Right kidney (tissue), 9 donors: ENCODE measurements around the gene GASK1A.
"Not testable (repeated sequence)": the region's sequence is repeated elsewhere in the genome, so short reads cannot be mapped to it uniquely, and the experiment has no call there.

Experiments
- DNase-seq: peaks from one replicate; pipeline ENCODE4 v3.0.0-alpha.2; 2016
- long read RNA-seq, 8 donors: transcript quantifications; one replicate each; lab custom pipeline, GENCODE V29; 2026

Gene GASK1A
- long read RNA-seq, donor 1 = 0 reads
- long read RNA-seq, donor 2 = 0 reads
- long read RNA-seq, donor 3, partial matches to known transcripts = 0 of 1 reads
- long read RNA-seq, donor 3, other reads (novel, unspliced or antisense) = 0 of 1 reads
- long read RNA-seq, donor 4, partial matches to known transcripts = 0 of 1 reads
- long read RNA-seq, donor 4, other reads (novel, unspliced or antisense) = 0 of 1 reads
- long read RNA-seq, donor 5 = 0 reads
- long read RNA-seq, donor 6 = 0 reads
- long read RNA-seq, donor 7 = 0 reads
- long read RNA-seq, donor 8 = 0 reads

GRCh38 chr3:42979044-42979972, at the start of gene GASK1A:
GASK1A (plus strand) TSS chr3:42979311; CDS start chr3:42979643, 332 bp downstream.
- peak; percentile 82 for DNase-seq

DNA sequence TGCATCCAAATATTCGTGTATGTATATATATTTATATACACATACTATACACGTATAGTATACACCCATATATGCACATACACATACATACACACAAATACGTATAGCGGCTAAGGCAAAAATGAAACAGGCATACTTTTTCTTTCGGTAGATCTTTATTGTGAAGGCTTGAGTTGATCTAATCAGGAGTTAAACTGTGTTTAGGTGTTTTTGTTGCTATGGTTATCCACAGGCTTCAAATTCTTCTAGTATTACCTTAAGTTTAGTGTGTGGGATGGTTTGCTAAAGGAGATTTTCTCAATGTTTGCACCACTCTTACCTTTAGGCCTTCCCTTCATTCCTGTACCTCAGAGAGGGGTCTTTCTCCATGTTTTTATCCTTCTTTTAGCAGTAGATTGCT, 45.0 kb upstream of the GASK1A start:
- DNase-seq = no peak

DNA sequence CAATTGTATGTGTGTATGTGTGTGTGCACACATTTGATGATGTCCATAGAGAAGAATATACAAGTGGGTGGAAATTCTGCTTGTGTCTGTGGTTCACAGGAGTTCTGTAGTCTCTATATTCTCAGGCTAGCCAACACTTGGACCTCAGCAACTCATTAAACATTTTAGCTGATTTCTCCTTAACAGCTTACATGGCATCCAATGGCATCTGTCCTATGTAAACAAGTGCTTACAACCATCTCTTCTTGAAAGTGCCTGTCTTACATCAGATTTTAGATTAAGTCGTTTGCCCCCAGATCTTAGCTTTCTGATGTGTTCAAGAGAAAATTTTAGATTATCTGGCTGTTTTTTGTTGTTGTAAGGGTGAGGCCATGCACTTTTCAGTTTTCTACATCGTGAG, 44.2 kb upstream of the GASK1A start:
- DNase-seq = no peak

GRCh38 chr3:42935472-42935871, 43.6 kb upstream of the GASK1A start:
- no peak for DNase-seq

- peak; percentile 47 for DNase-seq
Measured at GRCh38 chr3:42936157-42936981, 42.7 kb upstream of the GASK1A start.

- no peak for DNase-seq
Measured at GRCh38 chr3:42937334-42937733, 41.8 kb upstream of the GASK1A start.

DNA sequence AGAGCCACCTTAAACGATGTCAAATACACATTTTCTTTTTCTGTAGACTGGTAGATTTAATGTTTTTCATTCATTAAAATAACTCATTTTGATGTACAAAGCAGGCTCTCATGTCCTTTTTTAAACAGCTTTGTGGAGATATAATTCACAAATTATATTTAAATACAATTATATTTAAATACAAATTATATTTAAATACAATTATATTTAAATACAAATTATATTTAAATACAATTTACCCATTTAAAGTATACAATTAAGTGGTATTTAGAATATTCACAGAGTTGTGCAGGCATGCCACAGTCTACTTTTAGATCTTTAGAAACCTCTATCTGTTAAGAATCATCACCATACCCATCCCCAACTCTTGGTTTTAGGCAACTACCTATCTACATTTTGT, 36.4 kb upstream of the GASK1A start:
- DNase-seq = no peak

DNA sequence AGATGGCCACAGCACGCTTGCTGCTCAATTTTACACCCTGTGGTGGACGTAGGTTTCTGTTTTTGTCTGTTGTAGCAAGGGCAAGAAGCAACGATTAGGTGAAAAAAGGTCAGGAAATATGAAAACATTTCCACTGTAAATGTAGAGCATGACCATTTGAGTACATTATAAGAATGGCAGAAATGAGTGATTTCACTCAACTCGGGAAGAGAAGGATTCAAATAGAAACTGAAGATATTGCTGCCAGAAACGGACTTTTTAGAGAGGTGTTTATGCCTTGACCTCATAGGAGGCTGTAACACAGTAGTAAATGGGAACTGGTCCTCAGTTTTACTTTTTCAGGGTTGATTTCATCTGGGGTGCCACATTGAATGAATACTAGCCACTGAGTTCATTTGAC, 33.1 kb upstream of the GASK1A start:
- no peak for DNase-seq

GRCh38 chr3:42957573-42957972, 21.5 kb upstream of the GASK1A start:
- no peak for DNase-seq

DNA sequence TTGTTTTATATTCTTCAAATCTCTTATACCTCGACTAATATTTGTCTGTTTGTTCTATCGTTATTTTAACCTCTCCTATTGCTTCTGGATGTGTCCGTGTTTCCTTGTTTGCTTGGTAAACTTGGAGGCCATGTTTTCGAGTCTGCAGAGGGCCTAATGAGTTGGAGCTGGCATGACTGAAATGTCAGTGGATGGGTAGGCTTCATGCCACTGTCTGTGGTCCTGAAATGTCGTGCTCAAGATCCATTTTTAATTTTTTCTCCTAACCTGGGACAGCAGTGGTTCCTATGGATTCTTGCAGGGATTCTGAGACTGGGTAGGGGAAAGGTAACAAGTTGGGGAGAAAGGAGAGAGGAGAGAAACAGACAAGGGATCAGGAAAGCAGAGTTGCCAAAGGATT, 18.8 kb upstream of the GASK1A start:
- DNase-seq = no peak

DNA sequence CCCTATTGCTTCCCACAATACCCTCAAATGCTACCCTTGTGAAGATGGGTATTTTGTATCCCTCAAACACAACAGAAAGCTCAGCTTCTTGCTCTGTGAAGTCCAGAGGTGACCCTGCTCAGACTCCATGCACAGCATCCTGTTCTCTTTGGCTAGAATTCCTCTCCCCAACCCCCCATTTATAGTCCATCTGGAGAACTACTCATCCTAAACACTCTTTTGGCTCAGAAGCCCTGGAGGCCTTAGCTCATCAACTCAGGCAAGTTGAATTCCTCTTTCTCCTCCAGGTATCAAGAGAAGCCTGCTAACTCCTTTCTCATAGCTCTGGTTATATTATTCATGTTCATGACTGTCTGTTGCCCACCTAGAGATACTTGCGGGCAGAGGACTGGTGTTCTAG, 18.3 kb upstream of the GASK1A start:
- DNase-seq = no peak

DNA sequence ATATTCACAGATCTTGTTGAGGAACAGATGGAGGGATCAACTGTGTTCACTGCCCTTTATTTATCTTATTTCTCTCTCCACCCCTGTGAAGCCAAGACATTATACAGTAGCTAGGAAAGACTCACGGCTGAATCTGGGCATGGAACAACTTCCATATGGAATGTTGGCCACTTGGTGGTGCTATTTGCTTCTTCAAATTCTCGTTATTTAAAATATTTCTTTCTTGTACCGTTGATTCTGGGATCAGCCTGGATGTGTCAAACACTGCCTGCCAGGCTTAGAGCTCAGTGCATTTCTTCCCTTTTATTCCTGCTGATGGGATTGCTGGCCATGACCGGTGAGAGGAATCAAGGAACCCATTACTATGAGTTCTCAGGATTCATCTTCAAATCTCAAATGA, 17.5 kb upstream of the GASK1A start:
- peak; percentile 12 for DNase-seq

GRCh38 chr3:42963269-42963668, 15.8 kb upstream of the GASK1A start:
- DNase-seq = no peak

DNA sequence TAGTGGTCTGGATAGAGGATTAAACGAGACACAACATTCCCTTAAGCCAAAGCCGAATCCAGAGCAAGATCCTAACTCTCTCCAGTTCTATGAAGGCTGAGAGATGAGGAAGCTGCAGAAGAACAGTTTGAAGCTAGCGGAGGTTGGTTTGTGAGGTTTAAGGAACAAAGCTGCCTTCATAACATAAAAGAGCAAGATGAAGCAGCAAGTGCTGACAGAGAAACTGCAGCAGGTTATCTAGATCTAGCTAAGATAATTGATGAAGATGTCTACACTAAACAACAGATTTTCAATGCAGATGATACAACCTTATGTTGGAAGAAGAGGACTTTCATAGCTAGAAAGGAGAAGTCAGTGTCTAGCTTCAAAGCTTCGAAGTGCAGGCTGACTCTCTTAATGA, 14.8 kb upstream of the GASK1A start:
- no peak for DNase-seq

DNA sequence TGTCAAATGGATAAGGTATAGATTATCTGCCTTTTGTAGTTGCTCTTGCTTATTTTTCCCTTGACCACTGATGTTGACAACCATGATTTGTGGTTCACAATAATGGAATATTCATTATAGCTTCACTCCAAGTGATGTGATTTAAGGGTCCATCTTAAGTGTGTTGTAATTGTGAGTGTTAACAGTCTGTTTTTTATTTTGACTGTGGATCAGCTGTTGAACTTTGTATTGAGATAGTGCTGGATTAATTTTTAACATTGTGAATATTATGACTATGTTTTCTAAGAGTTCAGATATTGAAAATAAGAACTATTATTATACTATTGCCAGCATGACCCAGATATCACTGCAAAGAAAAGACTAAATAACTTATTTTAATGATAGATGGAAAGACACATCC, 8.6 kb upstream of the GASK1A start:
- no peak for DNase-seq

- no peak for DNase-seq
Measured at GRCh38 chr3:42970976-42971772, 7.9 kb upstream of the GASK1A start.

DNA sequence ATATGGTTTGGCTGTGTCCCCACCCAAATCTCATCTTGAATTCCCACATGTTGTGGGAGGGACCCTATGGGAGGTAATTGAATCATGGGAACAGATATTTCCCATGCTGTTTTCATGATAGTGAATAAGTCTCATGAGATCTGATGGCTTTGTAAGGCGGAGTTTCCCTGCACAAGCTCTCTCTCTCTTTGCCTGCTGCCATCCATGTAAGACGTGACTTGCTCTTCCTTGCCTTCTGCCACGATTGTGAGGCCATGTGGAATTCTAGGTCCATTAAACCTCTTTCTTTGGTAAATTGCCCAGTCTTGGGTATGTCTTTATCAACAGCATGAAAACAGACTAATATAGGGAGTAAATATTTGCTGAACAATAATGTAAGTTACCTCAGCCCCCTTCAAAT, 4.2 kb upstream of the GASK1A start:
- DNase-seq = not testable (repeated sequence)

GRCh38 chr3:42975456-42975855, 3.7 kb upstream of the GASK1A start:
- DNase-seq = no peak

DNA sequence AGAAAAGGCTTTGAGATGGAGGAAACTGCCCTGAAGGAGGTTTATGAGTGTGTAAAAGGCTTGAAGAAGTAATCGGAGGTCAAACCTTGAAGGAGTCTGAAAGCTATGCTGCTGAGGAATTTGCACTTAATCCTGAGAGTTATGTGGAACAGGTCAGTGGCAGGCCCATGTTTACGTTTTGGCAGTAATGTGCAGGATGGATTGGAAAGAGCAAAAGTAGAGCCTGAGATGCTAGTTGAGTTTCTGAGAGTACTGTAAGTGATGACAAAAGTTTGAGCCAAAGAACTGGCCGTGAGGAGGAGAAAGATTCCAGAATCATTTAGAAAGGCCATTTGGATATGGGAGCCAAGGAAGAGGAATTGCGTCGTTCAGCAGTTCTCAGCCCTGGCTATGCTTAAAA, 3.2 kb upstream of the GASK1A start:
- DNase-seq = no peak

DNA sequence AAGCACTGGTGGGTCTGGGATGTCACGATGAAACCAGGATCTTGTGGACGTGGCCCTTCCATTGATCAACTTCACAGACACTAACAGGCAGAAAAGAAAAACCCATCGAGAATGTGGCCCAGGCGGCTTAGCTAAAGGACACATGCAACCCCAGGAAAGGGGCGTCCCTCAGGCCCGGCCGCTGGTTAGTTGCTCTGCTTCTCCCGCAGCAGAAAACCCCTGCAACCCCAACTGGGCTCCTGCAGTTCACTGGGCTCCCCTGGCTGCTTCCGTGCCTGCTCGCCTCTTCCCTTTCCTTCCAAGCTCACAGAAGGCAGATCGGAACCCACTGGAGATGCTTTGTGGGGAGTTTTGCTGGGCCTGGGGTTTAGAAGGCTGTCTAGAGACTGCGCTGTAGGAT, 1.1 kb downstream of the GASK1A start:
- no peak for DNase-seq

DNA sequence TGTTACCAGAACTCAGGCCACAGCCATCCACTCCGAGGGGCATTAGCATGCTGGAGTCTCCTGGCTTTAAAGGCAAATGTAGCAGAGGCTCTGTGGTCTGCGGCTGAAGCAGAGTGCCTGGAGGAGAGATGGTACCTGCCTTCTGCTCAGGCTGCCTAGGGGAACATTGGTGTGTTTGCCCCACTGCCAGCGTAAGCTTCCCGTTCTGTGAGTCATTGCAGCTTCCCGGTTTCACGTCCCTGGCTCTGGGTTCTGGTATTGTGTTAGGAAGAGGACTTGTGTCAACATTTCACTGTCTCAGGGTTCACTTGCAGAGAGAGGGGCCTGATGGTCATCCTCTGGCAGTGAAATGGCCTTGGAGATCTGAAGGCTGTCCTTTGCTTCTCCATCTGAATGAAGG, 1.8 kb downstream of the GASK1A start:
- no peak for DNase-seq
